HG02763 (cell line): ENCODE measurements around the gene KLF11.

Experiments
- ATAC-seq: cut with Tn5 transposase; IDR thresholded peaks from one replicate; pipeline ENCODE4 v1.9.1; 2021; ENCODE audit warnings: mild to moderate bottlenecking, moderate library complexity; ENCODE audit not compliant: unreplicated experiment

KLF11 gene

DNA sequence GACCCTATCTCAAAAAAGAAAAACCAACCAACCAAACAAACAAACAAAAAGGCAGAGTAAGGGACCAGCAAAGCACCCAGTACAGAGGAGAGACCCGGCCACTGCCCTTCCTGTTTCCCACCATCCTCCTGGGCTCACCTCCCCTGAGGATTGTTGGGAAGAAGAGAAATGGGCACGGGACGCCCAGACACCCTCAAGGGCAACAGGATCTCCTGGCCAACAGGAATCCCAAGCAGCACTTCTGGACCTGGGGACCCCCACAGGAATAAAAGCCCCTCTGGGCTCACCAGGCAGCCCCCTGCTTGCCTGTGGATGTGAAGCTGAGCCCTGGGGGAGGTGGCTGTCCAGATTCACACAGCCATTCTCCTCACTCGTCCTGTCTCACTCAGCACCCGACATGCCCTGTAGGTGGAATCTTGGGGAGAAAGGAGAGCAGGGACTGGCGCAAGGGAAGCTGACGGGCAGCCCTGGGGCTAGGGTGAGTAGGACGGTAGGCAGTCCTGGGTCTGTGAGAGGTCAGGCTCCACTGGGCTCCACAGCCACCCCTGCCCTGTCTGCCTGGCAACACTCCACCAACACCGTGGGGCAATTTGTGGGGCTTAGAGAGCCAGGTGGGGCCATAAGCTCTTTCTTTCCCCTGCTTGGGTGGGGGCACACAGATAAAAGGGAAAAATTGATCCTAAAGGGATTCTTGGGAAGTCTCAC is 18.0 kb downstream of the KLF11 start:
- no peak for ATAC-seq

DNA sequence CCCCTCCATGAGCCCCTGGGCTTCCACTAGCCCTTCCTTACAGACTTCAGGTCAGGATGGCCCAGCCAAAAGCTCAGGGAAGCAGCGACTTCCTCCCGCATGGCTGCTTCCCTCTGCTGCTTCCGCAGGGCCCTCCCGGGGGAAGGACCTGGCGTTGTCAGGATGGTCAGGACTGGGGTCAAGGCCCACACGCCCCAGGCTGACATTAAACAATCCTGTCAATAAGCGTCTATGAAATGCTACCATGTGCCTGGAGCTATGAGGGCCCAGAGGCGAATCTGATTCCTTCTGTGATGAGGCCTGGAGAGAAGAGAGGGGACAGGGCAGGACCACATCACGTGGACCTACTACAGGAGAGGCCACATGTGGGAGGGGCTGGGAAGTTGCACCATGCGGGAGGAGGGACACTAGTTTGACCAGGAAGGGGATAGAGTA is 19.6 kb downstream of the KLF11 start:
- ATAC-seq = no peak

DNA sequence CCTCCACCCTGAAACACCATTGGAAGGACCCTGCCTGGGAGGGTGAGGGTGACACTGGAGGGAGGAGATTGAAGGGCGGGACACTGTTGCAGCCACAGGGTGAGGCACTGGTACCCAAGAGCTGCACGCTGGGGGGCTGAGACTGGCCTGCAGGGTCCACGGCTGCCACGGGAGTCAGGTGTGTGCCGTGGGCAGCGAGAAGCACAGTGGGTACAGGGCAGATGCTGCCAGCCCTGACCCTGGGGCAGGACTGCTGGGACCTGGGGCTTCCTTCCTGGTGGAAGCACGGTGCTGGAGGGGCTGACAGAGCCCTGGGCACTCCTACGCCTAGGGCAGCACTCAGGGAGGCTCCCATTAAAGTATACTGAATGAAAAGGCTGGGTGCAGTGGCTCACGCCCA is 20.2 kb downstream of the KLF11 start:
- no peak for ATAC-seq

DNA sequence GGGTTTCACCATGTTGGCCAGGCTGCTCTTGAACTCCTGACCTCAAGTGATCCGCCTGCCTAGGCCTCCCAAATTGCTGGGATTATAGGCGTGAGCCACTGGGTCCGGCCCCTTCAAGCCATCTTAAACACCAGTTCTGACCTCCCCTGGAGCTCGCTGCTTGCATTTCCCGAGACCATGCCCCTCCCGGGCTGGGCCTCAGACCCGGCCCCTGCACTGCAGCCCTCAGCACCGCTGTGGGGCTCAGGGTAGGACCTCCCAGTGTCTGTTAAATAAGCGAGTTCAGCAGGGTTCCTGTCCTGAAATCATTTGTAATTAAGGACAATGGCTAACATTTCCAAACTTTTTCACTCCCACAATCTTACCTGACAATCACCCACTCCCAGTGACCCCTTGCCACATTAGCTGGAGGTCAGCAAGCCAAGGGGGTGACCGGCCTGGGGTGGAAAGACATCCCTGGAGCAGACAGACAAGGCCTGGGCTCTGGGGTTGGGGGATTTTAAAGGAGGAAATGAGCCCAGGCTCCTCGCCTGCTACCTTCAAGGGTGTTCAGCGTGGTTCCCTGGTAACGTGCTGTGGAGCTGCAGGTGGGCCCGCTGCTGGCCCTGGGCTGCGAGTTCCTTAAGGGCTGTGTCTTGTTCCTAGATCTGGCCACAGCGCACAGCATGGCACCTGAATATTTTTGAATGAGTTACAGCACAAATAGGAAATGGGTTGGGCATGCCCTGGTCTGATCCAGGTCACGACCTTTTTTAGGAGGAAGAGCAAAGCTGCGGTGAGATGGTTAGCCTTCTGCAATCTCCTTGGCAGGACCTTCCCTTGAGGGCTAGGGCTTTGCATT is 21.8 kb downstream of the KLF11 start:
- no peak for ATAC-seq

DNA sequence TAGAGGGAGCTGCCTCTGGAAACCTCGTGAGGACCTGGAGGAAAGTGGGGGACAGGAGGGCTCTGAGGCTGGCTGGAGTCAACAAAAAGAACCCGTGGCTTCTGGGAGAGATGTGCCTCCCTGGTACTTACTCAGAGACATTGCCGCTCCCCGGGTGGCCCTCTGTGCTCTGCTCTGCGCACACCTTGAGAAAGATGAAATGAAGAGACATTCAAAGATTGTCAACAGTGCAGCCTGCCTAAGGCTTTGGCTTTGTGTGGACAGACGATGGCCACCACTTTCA is 22.4 kb downstream of the KLF11 start:
- no peak for ATAC-seq

DNA sequence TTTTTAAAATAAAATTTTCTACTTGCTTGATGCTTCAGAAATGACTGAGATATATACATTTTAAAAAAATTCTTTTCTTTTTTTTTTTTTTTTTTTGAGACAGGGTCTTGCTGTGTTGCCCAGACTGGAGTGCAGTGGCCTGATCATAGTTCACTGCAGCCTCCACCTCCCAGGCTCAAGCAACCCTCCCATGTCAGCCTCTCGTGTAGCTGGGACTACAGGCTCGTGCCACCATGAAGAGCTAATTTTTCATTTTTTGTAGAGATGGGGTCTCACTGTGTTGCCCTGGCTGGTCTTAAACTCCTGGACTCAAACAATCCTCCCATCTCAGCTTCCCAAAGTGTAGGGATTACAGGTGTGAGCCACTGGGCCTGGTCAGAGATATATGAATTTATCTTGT is 24.0 kb downstream of the KLF11 start:
- ATAC-seq = no peak

DNA sequence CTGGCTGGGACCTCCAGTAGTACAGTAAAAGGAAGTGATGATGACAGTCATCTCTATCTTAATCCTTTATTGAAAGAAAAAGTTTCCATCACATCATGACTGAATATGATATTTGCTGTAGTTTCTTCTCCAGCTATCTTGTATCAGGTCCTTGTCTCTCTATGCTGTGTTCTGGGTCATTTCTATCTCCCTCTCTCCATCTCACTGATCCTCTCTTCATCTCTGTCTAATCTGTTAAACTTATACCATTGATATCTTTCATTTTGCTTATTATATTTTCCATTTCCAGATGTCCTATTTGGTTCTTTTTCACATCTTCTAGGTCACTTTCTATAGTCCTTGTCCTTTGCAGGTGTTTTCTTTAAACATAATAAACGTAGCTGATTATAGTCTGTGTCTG is 24.5 kb downstream of the KLF11 start:
- no peak for ATAC-seq

DNA sequence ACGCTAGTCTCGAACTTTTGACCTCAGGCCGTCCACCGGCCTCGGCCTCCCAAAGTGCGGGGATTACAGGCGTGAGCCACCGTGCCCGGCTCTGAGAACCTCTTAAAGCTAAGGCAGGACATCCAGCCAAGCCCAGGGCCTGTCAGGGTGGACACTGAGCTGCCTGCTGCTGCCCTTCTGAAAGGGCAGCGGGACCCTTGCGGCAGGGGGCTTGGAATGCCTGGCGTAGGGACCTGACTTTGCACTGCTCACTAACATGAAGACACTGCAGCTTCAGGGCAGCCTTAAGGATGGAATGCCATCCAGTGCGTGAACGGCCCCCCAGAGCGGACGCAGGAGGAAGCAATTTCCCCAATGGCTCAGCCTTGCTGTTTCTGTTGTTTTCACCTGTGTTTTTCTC is 27.8 kb downstream of the KLF11 start:
- ATAC-seq = no peak

DNA sequence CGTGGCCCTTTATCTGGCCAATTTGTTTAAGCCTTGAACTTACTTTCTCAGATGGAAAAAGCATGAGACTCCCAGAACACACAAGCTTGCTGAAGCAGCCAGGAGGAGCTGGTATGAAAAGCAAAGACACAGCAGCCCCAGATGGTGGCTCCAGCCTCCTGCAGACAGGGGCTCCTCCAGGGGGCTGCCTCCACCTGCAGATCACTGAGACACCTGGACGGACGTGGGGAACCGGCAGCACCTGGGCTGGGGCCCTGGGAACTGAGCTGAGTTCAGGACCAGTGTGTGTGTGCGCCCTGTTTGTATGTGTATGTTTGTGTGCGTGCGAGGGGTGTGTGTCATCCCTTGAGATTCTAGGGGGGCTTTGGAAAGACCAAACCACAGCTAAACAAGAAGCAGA is 28.2 kb downstream of the KLF11 start:
- no peak for ATAC-seq

DNA sequence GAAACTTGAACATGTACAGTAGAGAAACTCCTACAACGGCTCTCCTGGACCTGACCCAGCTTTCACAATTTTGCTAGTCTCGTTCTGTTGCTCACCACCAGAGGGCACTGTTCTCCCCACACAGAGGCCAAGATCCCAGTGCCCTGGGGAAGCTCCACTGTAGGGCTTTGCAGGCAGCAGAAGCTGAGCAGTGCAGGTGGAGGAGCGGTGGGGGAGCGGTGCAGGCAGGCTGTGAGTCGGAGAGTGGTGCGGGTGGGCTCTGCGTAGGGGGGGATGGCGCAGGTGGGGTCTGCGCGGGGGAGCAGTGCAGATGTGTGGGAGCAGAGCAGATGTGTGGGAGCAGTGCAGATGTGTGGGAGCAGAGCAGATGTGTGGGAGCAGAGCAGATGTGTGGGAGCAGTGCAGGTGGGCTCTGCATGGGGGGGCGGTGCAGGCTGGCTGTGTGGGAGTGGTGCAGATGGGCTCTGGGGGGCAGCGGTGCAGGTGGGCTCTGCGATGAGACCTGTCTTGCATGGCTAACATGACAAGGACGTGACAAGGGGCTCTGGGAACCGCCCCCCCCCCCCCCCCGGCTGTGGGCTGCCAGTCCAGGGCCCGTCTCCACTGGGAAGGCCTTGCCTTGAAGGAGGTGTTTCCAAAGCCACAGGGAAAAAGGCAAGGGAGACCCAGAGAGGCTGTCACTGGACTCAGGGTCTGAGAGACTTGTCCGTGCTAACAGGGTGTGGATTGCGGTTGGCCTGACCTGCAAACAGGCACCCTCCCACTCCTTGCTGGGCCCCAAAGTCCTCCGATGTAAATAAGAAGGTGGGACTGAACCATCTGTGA is 29.5 kb downstream of the KLF11 start:
- ATAC-seq = peak; percentile 79

DNA sequence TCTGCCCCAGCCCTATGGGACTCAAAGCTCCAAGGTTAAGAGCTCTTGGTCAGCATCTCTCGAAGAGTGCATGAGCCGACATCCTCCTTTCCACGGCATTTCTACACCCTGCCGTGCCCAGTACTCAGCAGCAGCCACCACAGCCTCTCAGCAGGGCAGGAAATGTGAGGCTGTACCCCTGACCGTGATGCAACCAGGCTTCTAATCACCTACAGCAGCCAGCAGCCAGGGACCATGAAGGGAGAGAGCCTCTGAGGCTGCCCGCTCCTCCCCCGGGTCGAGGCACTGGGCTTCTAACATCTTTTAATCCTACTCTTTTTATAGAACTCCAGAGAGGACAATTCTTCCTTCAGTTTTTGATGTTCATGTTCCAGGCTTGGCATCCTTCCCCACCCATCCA is 30.4 kb downstream of the KLF11 start:
- no peak for ATAC-seq

DNA sequence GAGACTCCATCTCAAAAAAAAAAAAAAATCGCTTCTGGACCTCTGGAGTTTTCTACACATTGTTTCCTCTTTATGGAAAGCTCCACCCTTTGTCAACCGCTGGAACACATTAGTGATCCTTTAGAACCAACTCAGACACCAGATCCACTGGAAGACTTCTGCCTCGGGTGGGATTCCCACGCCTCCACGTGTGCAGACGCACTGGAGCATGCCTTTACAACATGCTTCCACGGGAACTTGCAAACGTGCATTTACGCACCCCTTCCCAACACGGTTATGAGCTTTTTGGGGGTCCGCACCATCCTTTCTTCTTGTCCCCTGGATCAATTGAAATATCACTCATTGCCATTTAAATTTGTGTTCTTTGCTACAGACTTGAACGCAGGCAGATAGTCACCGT is 31.8 kb downstream of the KLF11 start:
- ATAC-seq = no peak

DNA sequence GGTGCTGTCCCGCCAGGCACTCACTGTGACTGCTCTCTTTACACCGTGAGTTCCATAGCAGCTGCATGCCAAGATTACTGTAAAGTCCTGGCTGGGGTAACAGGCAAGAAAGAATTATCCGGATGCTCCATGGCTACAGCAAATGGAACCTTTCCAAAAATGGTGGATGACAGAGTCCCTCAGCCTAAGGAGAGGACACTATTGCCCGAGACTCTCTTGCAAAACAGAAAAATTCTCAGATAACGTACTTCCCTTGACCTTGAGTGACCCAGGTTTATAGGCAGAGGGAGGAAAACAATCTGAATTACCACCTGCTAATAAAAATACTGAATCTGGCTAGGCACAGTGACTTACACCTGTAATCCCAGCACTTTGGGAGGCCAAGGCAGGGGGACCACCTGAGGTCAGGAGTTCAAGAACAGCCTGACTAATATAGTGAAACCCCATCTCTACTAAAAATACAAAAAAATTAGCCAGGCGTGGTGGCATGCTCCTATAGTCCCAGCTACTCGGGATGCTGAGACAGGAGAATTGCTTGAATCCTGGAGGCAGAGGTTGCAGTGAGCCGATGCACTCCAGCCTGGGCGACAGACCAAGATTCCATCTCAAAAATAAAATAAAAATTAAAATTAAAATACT is 32.3 kb downstream of the KLF11 start:
- no peak for ATAC-seq

DNA sequence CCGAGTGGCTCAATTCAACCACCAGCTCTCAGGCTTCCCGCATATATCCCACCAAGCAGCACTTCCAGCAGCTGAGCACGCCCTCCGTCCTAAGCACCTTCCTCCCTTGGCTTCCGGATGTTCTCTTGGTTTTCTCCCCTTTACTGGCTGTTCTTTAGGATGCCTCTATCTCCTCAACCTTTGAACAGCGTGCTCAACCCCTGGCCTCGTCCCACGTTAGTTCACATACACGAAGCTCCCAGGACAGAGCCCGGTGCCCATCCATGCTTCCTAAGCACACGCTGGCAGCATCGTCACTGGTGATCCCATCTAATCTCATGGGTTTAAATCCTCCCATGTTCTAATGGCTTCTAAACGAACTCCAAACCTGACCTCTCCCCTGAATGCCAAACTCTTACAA is 33.2 kb downstream of the KLF11 start:
- no peak for ATAC-seq

DNA sequence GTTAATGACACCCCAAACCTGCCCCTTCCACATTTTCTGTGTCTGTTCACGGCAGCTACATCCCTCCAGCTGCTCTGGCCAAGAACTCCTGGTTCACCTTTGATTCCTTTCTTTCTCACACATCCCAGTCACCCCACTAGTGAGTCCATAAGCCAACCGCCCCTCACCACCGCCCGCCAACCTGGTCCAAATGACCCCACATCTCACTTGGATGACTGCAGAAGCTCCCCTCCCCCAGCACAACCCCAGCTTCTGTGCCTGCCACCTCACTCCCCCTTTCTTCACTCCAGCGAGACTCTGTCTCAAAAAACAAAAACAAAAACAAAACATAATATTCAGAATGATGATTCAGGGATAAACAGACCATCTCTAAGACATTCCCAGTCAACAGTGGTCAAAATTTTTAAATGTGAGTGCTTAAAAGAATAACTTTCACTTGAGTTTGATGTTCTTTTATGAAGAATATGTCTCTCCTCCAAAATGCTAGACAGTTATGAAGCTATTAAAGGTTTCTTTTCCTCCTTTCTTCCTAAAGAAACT is 33.7 kb downstream of the KLF11 start:
- no peak for ATAC-seq

DNA sequence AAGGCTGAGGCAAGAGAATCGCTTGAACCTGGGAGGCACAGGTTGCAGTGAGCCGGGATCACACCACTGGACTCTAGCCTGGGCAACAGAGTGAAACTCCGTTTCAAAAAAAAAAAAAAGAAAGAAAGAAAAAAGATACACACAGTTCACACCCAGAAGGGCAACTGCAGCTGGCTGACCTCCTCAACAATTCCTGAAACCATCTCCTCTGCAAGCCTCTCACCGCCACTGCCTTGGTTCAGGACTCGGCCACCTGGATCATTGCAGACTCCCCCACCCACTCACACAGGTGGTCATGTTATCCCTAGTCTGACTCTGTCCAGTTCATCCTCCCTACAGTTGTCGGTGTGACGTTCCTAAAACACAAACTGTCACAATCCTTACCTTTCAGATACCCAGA is 34.7 kb downstream of the KLF11 start:
- no peak for ATAC-seq

DNA sequence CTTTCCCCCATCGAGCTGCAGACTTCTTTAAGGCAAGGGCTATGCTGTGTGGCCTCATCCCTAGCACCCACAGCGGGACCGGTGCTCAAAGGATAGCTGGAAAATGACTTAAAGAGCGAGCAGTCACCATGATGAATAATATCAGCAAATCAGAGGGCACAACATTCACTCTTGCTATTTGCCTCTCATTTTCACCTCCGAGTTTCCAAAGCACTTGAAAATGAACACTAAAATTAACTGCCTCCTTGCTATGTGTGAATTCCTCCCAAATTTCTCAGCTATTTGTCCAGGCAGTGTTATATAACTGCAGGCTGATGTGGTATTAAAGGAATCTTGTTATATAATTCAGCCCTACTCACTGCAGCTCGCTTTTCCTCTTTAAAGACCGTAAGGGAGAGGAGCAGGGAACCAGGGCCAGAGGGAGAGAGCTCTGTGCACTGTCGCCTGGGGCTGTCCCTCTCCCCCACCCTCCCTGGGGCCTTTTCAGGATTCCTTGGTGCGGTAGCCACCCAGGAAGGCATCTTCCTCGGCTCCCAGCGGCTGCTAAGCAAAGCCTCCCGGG is 35.4 kb downstream of the KLF11 start:
- no peak for ATAC-seq

DNA sequence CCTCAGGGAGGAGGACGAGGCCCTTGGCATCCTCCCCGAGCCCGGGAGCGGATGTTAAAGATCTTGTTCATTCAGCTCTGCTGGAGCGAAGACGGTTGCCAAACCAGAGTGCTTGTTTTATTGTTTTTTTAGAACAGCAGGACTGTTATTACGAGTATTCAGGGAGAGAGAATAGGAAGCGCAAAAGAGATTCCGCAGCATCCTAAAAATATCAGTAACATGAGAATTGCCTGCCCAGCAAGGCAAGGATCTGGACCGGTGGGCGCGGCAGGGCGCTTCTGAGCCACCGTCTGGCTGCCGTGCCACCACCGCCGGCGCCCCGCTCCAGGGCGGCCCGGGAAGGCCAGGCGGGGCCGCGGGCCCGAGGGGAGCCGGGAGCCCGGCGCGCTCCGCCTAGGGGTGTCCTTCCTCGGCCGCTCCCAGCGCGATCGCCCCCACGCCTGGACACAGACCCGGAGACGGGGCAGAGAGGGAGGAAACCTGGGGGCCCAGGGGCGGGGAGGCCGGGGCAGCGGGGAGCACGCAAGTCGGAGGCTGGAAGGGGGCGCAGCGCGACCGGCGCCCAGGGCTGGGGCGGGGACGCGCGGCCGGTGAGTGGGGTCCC is 36.0 kb downstream of the KLF11 start:
- peak; percentile 10 for ATAC-seq

DNA sequence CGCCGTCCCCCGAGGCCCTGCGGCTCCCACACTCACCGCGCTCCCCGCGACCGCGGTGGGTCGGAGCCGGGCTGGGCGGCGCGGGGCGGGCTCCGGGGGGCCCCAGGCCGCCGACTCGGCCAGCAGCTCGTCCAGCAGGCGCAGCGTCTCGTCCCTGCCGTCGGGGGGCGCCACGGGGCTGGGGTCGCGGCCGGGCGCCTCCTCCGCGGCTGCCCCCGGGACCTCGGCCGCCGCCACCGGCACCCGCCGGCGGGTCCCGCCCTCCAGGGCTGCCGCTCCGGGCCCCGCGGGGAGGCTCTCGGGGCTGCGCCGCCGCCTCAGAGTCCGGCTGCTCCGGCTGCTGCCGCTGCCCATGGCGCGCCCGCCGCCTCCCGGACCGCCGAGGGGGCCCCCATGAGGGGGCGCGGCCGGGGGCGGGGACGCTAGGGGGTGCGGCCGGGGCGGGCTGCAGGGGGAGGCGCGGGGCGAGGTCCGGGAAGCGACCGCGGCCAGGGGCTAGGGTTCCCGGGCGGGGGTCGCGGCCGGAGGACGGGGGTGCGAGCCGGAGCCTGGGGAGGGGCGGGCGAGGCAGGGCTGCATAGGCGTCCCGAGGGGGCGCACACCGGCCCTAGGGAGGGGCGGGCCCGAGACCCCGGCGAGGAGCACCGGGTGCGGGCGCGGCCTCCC is 36.7 kb downstream of the KLF11 start, which contains the start of gene CYS1:
Gene CYS1 (minus strand): TSS at position 542 of the 666 bp plus-strand sequence. CDS start 188 bp downstream, at position 354.
- ATAC-seq = peak; percentile 34
